GM21737 (cell line): Measurements from ENCODE around the gene SCUBE3.

Source experiments
- ATAC-seq: cut with Tn5 transposase; IDR thresholded peaks from one replicate; pipeline ENCODE4 v1.9.1; 2021; ENCODE audit warnings: mild to moderate bottlenecking, moderate library complexity; ENCODE audit not compliant: unreplicated experiment

The SCUBE3 gene

GRCh38 chr6:35213824-35214756, at the start of gene SCUBE3:
TSS of gene SCUBE3 (plus strand) at chr6:35213956. CDS start at chr6:35214419, 463 bp downstream.
- no peak for ATAC-seq

- ATAC-seq, result no peak
These were observed 49.5 kb upstream of the SCUBE3 start for GRCh38 chr6:35164277-35164676.

- ATAC-seq, result no peak
These were observed 48.9 kb upstream of the SCUBE3 start for GRCh38 chr6:35164868-35165267.

- no peak for ATAC-seq
These were observed 48.1 kb upstream of the SCUBE3 start for GRCh38 chr6:35165630-35166071.

GRCh38 chr6:35166116-35166515, 47.6 kb upstream of the SCUBE3 start:
- ATAC-seq, result no peak

GRCh38 chr6:35166520-35166919, 47.2 kb upstream of the SCUBE3 start:
- no peak for ATAC-seq

GRCh38 chr6:35167505-35167904, 46.3 kb upstream of the SCUBE3 start:
- ATAC-seq, result no peak

- ATAC-seq, result no peak
These were observed 45.3 kb upstream of the SCUBE3 start for GRCh38 chr6:35168461-35168861.

GRCh38 chr6:35170166-35170565, 43.6 kb upstream of the SCUBE3 start:
- ATAC-seq, result no peak

- no peak for ATAC-seq
These were observed 42.9 kb upstream of the SCUBE3 start for GRCh38 chr6:35170891-35171290.

GRCh38 chr6:35173044-35173426, 40.7 kb upstream of the SCUBE3 start:
- no peak for ATAC-seq

- no peak for ATAC-seq
These were observed 40.2 kb upstream of the SCUBE3 start for GRCh38 chr6:35173427-35174087.

GRCh38 chr6:35174088-35174434, 39.7 kb upstream of the SCUBE3 start:
- no peak for ATAC-seq

GRCh38 chr6:35174501-35174900, 39.3 kb upstream of the SCUBE3 start:
- no peak for ATAC-seq

- ATAC-seq, result no peak
These were observed 37.3 kb upstream of the SCUBE3 start for GRCh38 chr6:35176301-35177024.

GRCh38 chr6:35177157-35177556, 36.6 kb upstream of the SCUBE3 start:
- ATAC-seq, result no peak

- no peak for ATAC-seq
These were observed 36.2 kb upstream of the SCUBE3 start for GRCh38 chr6:35177596-35177995.

- ATAC-seq, result no peak
These were observed 35.7 kb upstream of the SCUBE3 start for GRCh38 chr6:35178012-35178411.

GRCh38 chr6:35178932-35179832, 34.6 kb upstream of the SCUBE3 start:
- ATAC-seq, result no peak

GRCh38 chr6:35179901-35180535, 33.7 kb upstream of the SCUBE3 start:
- ATAC-seq, result no peak
